Astrocyte of the spinal cord (primary cell): ENCODE measurements around the gene HRH3.

Experiments used
- DNase-seq: peaks from one replicate; pipeline ENCODE4 v3.0.0; 2011; ENCODE audit warnings: low read depth, low spot score
- H3K4me3 ChIP-seq: 2 replicates; pipeline ENCODE4 v1.5.1; 2011; ENCODE audit warnings: low read depth, mild to moderate bottlenecking, low read length, moderate library complexity
- in situ Hi-C: cut with HindIII; loops from 2 replicates; pipeline ENCODE4 v1.10.0; 2017; ENCODE audit warnings: low sequenced_read_pairs
- TF ChIP-seq, protein P1 (sequence below): IDR thresholded peaks from 2 replicates; pipeline ENCODE4 v1.5.1; 2012; ENCODE audit warnings: low read depth, mild to moderate bottlenecking, low read length, inconsistent platforms

The HRH3 gene

DNA sequence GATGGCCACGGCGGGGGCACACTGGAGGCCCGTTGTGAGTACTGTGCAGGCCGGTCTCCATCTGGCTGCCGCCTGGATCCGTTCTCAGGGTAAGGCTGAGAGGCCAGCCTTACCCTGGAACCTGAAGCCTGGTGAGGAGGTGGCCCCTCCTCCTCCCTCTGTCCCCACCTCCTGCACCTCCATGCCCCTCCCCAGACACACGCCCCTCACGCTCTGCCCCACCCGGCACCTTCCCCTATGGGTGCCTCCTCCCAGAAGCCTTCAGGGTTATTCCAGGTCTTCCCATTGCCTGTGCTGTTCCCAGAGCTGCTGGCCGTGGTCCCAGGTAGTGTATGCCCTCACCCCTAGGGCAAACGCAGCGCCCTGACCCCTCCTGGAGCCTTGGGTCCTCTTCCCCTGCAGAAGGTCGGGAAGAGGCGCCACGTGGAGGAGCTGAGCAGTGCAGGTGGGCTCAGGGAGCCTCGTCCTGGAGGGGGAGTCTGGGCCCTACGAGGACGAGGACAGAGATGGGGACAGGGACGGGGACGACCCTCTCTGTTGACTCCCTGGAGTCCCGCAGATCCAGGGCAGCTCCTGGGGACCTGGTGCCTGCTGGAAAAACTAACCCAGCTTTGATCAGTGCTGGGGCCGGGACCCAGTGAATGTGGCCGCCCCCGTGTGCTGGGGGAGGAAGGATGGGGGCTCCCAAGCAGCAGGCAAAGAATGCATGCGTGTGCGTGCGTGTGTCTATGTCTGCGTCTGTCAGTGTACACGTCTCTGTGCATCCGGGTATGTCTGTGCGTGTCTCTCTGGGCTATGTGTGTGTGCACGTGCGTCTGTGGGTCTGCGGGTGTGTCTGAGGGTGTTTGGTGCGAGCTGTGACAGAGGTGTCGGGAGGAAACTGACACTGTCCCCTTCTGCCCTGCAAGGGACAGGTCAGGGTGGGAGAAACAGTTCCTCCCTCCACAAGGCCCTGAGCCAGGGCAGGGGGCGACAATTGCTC, 8.2 kb upstream of the HRH3 start:
- in situ Hi-C loops: no loop called here
- TF ChIP-seq, protein P1, sequence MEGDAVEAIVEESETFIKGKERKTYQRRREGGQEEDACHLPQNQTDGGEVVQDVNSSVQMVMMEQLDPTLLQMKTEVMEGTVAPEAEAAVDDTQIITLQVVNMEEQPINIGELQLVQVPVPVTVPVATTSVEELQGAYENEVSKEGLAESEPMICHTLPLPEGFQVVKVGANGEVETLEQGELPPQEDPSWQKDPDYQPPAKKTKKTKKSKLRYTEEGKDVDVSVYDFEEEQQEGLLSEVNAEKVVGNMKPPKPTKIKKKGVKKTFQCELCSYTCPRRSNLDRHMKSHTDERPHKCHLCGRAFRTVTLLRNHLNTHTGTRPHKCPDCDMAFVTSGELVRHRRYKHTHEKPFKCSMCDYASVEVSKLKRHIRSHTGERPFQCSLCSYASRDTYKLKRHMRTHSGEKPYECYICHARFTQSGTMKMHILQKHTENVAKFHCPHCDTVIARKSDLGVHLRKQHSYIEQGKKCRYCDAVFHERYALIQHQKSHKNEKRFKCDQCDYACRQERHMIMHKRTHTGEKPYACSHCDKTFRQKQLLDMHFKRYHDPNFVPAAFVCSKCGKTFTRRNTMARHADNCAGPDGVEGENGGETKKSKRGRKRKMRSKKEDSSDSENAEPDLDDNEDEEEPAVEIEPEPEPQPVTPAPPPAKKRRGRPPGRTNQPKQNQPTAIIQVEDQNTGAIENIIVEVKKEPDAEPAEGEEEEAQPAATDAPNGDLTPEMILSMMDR: no peak
- DNase-seq: no peak
- no peak overlapping the region for H3K4me3 ChIP-seq

DNA sequence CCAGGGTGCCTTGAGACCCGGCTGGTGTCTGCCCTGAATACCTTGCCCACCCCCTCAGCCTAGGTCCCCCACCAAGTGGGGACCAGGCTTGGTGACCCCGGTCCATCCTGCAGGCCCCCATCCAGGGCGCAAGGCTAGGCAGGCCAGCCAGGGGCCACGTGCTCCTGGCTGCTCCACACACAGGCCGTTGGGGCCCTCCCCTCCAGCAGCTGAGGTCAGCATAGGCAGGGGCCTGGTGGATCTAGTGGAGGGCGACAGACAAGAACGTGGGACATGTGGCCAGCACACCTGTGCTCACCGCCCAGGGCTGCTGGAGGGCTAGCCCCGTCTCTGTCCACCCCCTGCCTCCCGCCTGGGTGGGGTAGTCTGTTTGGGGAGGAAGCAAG, 7.5 kb upstream of the HRH3 start:
- TF ChIP-seq, protein P1: no peak
- no peak overlapping the region for H3K4me3 ChIP-seq
- no peak for DNase-seq
- in situ Hi-C loops: no loop called here

GRCh38 chr20:62226707-62227590, 6.9 kb upstream of the HRH3 start:
- DNase-seq: no peak
- TF ChIP-seq, protein P1: no peak
- in situ Hi-C loops: no loop called here
- no peak overlapping the region for H3K4me3 ChIP-seq

- TF ChIP-seq, protein P1: no peak
- no peak for DNase-seq
- in situ Hi-C loops: no loop called here
- no peak overlapping the region for H3K4me3 ChIP-seq
Measured at GRCh38 chr20:62225820-62226635, 6.0 kb upstream of the HRH3 start.

DNA sequence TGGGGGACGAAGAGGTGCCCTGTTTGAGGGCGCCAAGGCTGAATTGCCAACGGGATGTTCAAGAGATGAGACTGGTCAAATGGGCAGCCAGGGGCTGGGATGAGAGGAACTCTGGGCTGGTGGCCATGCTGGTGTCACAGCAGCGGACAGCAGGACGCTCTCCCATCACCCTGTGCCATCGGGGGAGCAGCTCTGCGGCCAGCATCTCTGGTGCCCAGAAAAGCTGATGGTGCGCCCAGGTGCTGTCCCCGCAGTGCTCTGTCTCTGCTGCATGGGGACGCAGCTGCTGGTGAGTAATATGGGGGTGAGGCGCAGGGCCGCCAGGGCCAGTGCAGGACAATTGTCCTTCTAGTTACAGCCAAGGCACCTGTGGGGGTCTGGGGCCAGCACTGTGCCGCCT, 4.9 kb upstream of the HRH3 start:
- in situ Hi-C loops: no loop called here
- no peak for DNase-seq

More for the DNA sequence above, 4.9 kb upstream of the HRH3 start:
- H3K4me3 ChIP-seq: no peak overlapping the region
- TF ChIP-seq, protein P1: no peak
